ENCODE measurements around the gene BSND. TPM values are rescaled to one million over a fixed set of nuclear protein-coding genes. Genes with fewer than 3 reads are reported as not detected.
"Not testable (repeated sequence)": the region's sequence is repeated elsewhere in the genome, so short reads cannot be mapped to it uniquely, and the experiment has no call there.

The BSND gene
- total RNA-seq, 4 donors from 2014 or later = not detected

- TF ChIP-seq POLR2A (IDR thresholded peaks at IDR 0.05) (no peak), CTCF (IDR thresholded peaks at IDR 0.05) (no peak), EP300 (IDR thresholded peaks at IDR 0.05) (no peak)
- Histone ChIP-seq H3K27ac (no peak overlapping the region), H3K36me3 (no peaks in the 10 kb centered on the region), H3K27me3 (peaks cover 0 to 13% of the 10 kb centered on the region in 2 donors), H3K9me3 (peaks cover 0 to 2% (median 0%) of the 10 kb centered on the region in 4 donors), H3K4me3 (no peak overlapping the region), H3K4me1 (no peaks in the 10 kb centered on the region)
- 67% methylated on average over 12 of the region's 12 CpGs for WGBS, 2 donors
- DNase-seq (ENCODE audit: low spot score in 2 of 2) = no peak
These were observed 17.2 kb downstream of the BSND start for GRCh38 chr1:55015731-55016620.

DNA sequence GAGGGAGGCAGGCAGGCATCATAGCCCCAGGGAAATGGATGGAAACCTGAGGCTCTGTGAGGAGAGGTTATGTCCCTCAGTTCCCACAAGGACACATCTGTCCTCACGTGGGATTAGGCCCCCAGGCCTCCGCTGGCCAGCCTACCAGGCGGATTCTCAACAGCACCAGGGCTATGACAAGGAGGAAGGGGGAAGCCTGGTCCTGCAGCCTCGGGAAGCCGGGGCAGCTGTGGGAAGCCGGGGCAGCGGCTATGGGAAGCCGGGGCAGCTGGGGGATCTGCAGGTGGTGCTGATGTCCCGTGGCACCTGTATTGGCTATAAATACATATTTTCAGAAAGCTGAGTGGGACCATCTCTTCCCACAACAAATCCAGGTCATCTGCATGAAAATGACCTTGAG lies 19.7 kb downstream of the BSND start:
- H3K27me3 ChIP-seq = peaks cover 0 to 13% of the 10 kb centered on the region in 2 donors
- no peak for DNase-seq (ENCODE audit: low spot score in 2 of 2)

DNA sequence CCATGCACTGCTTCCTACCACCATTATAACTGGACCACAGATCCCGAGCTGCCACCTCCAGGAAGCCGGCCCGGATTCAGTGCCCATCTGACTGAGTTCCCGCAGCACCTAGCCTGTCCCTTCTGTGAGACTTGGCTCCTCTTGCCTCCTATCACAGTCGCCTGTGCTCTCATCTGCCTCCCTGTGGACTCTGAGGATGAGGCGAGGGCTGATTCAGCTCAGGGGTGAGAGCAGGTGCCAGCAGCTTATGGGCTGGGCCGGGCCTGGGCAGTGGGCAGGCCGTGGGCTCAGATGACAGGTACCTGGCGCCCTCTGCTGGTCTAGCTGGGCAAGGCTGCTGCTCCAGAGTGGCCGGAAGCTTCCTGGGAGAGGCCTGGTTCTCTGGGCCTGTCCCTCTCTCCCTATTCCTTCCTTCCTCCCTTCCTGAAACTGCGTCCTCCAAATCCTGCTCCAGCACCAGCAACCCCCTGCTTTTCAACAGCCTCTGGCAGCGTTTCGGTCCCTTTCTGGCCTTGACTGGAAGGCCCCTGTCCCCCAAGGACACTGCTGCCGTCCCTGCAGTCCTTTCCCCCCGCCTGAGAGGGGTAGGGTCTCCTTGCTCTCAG lies 23.3 kb downstream of the BSND start:
- H3K27ac ChIP-seq = peak overlapping the region in 1 of 4 donors; percentile 17
- WGBS, 2 donors = 36 to 62% methylated on average over 10 to 13 of the region's 15 CpGs
- H3K36me3 ChIP-seq = no peaks in the 10 kb centered on the region
- peaks cover 0 to 5% (median 0%) of the 10 kb centered on the region in 4 donors for H3K4me1 ChIP-seq
- H3K9me3 ChIP-seq = peaks cover 0 to 2% (median 0%) of the 10 kb centered on the region in 4 donors
- TF ChIP-seq POLR2A (IDR thresholded peaks at IDR 0.05) (no peak), CTCF (IDR thresholded peaks at IDR 0.05) (peak; percentile 68 to 81 (median 78))
- peak; percentile 53 to 72 for DNase-seq (ENCODE audit: low spot score in 2 of 2)
- H3K27me3 ChIP-seq = peaks cover 0 to 13% of the 10 kb centered on the region in 2 donors
- no peak overlapping the region for H3K4me3 ChIP-seq

More for the DNA sequence above, 19.7 kb downstream of the BSND start:
- Histone ChIP-seq H3K4me1 (peaks cover 0 to 5% (median 0%) of the 10 kb centered on the region in 4 donors), H3K27ac (no peak overlapping the region), H3K9me3 (peaks cover 0 to 2% (median 0%) of the 10 kb centered on the region in 4 donors), H3K36me3 (no peaks in the 10 kb centered on the region), H3K4me3 (no peak overlapping the region)
- TF ChIP-seq POLR2A (IDR thresholded peaks at IDR 0.05) = no peak
- TF ChIP-seq EP300 (IDR thresholded peaks at IDR 0.05) = no peak
- TF ChIP-seq CTCF (IDR thresholded peaks at IDR 0.05) = no peak
- WGBS, 2 donors = 81 to 84% methylated on average over 9 of the region's 9 CpGs

DNA sequence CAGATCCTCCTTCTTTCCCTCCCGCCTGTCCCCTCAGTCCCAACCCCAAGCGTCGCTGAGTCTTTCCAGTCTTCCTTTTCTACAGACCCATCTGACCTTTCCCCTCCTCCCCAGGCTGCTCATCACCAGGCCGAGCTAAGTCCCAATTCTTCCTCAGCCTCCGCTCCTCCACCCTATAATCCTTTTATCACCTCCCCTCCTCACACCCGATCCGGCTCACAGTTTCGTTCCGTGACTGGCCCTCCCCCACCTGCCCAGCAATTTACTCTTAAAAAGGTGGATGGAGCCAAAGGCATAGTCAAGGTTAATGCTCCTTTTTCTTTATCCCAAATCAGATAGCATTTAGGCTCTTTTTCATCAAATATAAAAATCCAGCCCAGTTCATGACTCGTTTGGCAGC lies 25.4 kb downstream of the BSND start:
- not testable (repeated sequence) for H3K4me3 ChIP-seq; H3K27me3 ChIP-seq; H3K4me1 ChIP-seq; H3K36me3 ChIP-seq; H3K9me3 ChIP-seq; DNase-seq (ENCODE audit: low spot score in 2 of 2); H3K27ac ChIP-seq
- 62 to 68% methylated on average over 10 of the region's 10 CpGs for WGBS, 2 donors

DNA sequence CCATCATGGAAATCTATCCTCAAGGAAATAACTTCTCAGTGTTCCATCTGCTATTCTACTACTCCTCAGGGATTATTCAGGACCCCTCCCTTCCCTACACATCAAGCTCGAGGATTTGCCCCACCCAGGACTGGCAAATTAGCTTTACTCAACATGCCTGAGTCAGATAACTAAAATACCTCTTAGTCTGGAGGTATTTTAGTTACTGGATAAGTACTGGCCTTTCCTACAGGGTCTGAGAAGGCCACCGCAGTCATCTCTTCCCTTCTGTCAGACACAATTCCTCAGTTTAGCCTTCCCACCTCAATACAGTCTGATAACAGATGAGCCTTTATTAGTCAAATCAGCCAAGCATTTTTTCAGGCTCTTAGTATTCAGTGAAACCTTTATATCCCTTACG lies 27.9 kb downstream of the BSND start:
- WGBS, 2 donors = 55 to 59% methylated on average over 3 of the region's 3 CpGs
- not testable (repeated sequence) for H3K4me1 ChIP-seq

GRCh38 chr1:55031098-55031497 lies 32.4 kb downstream of the BSND start:
- peaks cover 0 to 11% of the 10 kb centered on the region in 2 donors for H3K27me3 ChIP-seq
- DNase-seq (ENCODE audit: low spot score in 2 of 2); H3K4me3 ChIP-seq; H3K27ac ChIP-seq; H3K36me3 ChIP-seq; H3K9me3 ChIP-seq; H3K4me1 ChIP-seq: not testable (repeated sequence)
- 96 to 98% methylated on average over 5 of the region's 5 CpGs for WGBS, 2 donors

More for the DNA sequence above, 27.9 kb downstream of the BSND start:
- not testable (repeated sequence) for H3K9me3 ChIP-seq; DNase-seq (ENCODE audit: low spot score in 2 of 2); H3K4me3 ChIP-seq; H3K27me3 ChIP-seq; H3K27ac ChIP-seq; H3K36me3 ChIP-seq
